Ammon's horn (tissue), 1 donor: ENCODE measurements around the gene COQ10B.
A peak's percentile ranks its signal among the peaks of the same experiment; 100 is the strongest.
"Not testable (repeated sequence)": the region's sequence is repeated elsewhere in the genome, so short reads cannot be mapped to it uniquely, and the experiment has no call there.

Source experiments
- DNase-seq: peaks from one replicate; pipeline ENCODE4 v3.0.0-alpha.2; 2016; ENCODE audit warnings: low spot score

COQ10B gene

GRCh38 chr2:197450935-197451358 is 2.4 kb upstream of the COQ10B start:
- not testable (repeated sequence) for DNase-seq

- DNase-seq = no peak
These were observed 614 bp upstream of the COQ10B start for GRCh38 chr2:197452754-197453122.

- DNase-seq = no peak
These were observed 604 bp downstream of the COQ10B start for GRCh38 chr2:197453914-197454398.

- no peak for DNase-seq
These were observed 1.6 kb downstream of the COQ10B start for GRCh38 chr2:197454923-197455322.

- no peak for DNase-seq
These were observed 2.1 kb downstream of the COQ10B start for GRCh38 chr2:197455428-197455827.

GRCh38 chr2:197460649-197461048 is 7.3 kb downstream of the COQ10B start:
- DNase-seq = no peak

- no peak for DNase-seq
These were observed 7.7 kb downstream of the COQ10B start for GRCh38 chr2:197461057-197461456.

GRCh38 chr2:197464175-197464574 is 10.8 kb downstream of the COQ10B start:
- no peak for DNase-seq

- DNase-seq = no peak
These were observed 18.8 kb downstream of the COQ10B start for GRCh38 chr2:197472166-197472565.

GRCh38 chr2:197477797-197478196 is 24.4 kb downstream of the COQ10B start:
- DNase-seq = no peak

- no peak for DNase-seq
These were observed 27.0 kb downstream of the COQ10B start for GRCh38 chr2:197480165-197481036.

GRCh38 chr2:197484248-197484647 is 30.9 kb downstream of the COQ10B start:
- DNase-seq = not testable (repeated sequence)

GRCh38 chr2:197486175-197486574 is 32.8 kb downstream of the COQ10B start:
- no peak for DNase-seq

- no peak for DNase-seq
These were observed 34.0 kb downstream of the COQ10B start for GRCh38 chr2:197487385-197487784.

GRCh38 chr2:197495433-197496134 is 42.2 kb downstream of the COQ10B start:
- no peak for DNase-seq

GRCh38 chr2:197496695-197497094 is 43.3 kb downstream of the COQ10B start:
- DNase-seq = no peak

- no peak for DNase-seq
These were observed 44.0 kb downstream of the COQ10B start for GRCh38 chr2:197497326-197497725.

- DNase-seq = no peak
These were observed 45.0 kb downstream of the COQ10B start for GRCh38 chr2:197498235-197498936.

GRCh38 chr2:197498937-197499593 is 45.7 kb downstream of the COQ10B start:
- peak; percentile 57 for DNase-seq

GRCh38 chr2:197499594-197500502 is 46.5 kb downstream of the COQ10B start, which contains the start of the genes HSPD1 and HSPE1:
TSS of gene HSPD1 (minus strand) at chr2:197499840. CDS start at chr2:197498848, 992 bp downstream.
TSS of gene HSPE1 (plus strand) at chr2:197500379. CDS start at chr2:197500437, 58 bp downstream.
- DNase-seq = peak; percentile 99
